GM21528 (cell line): Measurements from ENCODE around the gene BRPF3.

Experiments
- ATAC-seq: cut with Tn5 transposase; IDR thresholded peaks from one replicate; pipeline ENCODE4 v1.9.1; 2021; ENCODE audit warnings: mild to moderate bottlenecking, moderate library complexity; ENCODE audit not compliant: unreplicated experiment, low FRiP score

BRPF3 gene

GRCh38 chr6:36266913-36267644 is 70.5 kb downstream of the BRPF3 start:
- no peak for ATAC-seq

- no peak for ATAC-seq
Measured at GRCh38 chr6:36267731-36268477, 71.4 kb downstream of the BRPF3 start.

DNA sequence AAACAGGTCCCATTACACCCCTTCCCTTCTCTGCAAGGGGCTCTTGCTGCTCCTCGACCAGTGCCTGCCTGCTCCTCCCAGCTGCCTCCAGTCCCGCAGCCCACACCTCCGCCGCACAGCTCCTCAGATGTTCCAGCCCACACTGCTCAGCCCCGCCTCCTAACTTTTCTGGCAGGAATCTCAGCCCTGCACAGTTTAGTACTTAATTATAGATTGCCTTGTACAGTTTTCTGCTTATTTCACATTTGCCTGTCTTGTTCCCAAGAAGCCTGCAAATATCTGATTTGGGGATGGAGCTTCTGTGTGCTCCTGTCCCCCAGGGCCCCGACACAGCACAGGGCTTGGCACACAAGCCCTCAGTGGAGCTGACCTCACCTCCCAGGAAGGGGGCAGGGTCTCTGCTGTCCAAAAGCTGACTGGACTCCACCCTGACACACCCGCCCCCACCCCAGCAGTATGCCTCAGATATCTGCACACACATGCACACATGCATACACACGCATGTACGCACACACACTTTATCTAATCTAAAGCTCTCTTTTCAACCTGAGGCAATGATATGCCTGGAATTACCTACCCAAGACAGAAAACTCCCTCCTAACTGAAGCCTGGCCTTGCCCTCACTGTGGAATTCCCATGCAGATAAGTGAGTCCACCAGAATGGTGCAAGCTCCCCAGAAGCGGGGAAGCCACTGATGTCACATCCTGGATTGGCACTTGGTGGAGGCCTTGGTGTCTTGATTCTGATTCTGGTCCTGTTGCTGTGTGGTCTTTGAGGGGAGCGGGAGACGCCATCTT is 72.1 kb downstream of the BRPF3 start:
- no peak for ATAC-seq

GRCh38 chr6:36269834-36270705 is 73.5 kb downstream of the BRPF3 start, which contains the start of gene PNPLA1:
TSS of gene PNPLA1 (plus strand) at chr6:36270060. CDS start at chr6:36270460, 400 bp downstream.
- ATAC-seq: no peak

GRCh38 chr6:36272234-36272633 is 75.7 kb downstream of the BRPF3 start:
- no peak for ATAC-seq

GRCh38 chr6:36273067-36273466 is 76.5 kb downstream of the BRPF3 start:
- no peak for ATAC-seq

GRCh38 chr6:36273802-36274514 is 77.4 kb downstream of the BRPF3 start:
- no peak for ATAC-seq

DNA sequence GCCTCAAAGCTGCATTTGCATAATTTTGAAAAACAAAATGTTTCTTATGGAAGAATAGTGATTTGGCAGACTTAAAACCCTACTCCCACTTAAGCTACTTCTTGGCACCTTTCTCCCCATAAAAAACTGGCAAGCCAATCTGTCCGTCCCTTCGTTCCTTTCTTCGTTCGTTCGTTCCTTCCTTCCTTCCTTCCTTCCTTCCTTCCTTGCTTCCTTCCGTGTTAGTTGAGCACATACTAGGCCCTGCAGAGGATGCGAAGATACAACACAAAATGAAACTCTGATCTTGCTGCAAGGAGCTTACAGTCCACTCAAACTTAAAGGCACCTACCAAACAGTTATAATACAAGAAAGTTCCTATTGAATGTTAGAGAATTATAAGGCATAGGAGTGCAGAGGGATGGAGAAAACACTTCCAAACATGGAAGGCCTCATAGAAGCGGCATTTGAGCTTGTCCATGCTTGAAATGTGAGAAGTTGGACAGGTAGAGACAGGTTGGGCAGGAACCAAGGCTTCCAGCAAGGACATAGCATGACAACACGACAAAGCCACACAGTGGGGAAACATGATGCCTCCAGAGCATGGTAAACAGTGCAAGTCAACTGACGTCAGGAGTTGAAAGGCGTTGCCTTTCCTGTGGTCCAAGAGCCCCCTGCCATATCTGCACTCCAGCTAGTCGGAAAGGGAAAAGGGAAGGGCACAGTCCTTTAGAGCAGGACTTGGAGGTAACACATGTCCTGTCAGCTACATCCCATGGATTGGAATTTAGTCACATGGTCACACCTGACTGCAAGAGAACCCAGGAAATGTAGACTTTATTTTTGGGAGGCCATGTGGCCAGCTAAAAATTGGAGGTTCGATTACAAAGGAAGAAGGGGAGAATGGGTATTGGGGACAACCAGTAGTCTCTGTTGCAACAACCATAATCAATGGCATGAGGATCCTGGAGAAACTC is 80.3 kb downstream of the BRPF3 start:
- no peak for ATAC-seq

- no peak for ATAC-seq
Measured at GRCh38 chr6:36277946-36278470, 81.5 kb downstream of the BRPF3 start.

DNA sequence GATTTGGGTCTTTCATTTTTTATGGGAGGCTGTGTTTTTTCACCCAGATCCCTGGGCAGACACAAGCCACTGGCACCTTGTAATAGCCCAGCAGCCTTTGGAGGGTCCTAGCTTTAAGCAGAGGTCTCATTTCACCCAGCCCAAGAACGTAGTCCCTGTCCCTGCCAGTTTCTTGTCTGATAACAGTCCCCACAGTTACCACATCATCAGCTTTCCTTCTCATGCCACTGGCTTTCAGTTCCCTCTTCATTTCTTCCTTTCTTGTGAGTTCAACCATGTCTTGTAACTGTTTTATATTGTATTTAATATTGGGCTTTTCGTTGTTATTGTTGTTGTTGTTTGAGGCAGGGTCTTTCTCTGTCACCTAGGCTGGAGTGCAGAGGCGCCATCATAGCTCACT is 83.9 kb downstream of the BRPF3 start:
- ATAC-seq: no peak

GRCh38 chr6:36280983-36281382 is 84.4 kb downstream of the BRPF3 start:
- no peak for ATAC-seq
